ENCODE data around the gene ZC3H7B. TPM values are rescaled to one million over a fixed set of nuclear protein-coding genes. Genes with fewer than 3 reads are reported as not detected.

Gene ZC3H7B
- total RNA-seq, 6 experiments from 2014 or later, result 26.5 to 50.1 (median 42.7) TPM

GRCh38 chr22:41367039-41367679, 65.8 kb downstream of the ZC3H7B start:
- DNase-seq (peak; percentile 98 to 99 (median 98)), ATAC-seq (peak; percentile 88 to 94 (median 92))
- H3K27me3 ChIP-seq, result no peaks in the 10 kb centered on the region
- H3K4me3 ChIP-seq, result peak overlapping the region; percentile 40 to 71 (median 66)
- H3K9me3 ChIP-seq, result no peaks in the 10 kb centered on the region
- intact Hi-C loops (cut with DNase I), result no loop called here
- H3K27ac ChIP-seq, result peak overlapping the region in 2 of 3 donors; percentile 72 to 81
- H3K36me3 ChIP-seq, result no peaks in the 10 kb centered on the region
- H3K4me1 ChIP-seq, result peaks cover 0 to 25% (median 9%) of the 10 kb centered on the region in 4 donors
- TF ChIP-seq POLR2A (IDR thresholded peaks at IDR 0.05) (peak; percentile 85), CTCF (IDR thresholded peaks at IDR 0.05) (peak; percentile 13 to 45 (median 27))
- WGBS (ENCODE audit: insufficient coverage, low coverage, low lambda C conversion rate, missing lambda C conversion rate), result 0% methylated on average over 6 of the region's 21 CpGs

- H3K9me3 ChIP-seq, result no peaks in the 10 kb centered on the region
- no peak for TF ChIP-seq POLR2A (IDR thresholded peaks at IDR 0.05)
- peak in 1 of 4 donors; percentile 5 for TF ChIP-seq CTCF (IDR thresholded peaks at IDR 0.05)
- peak in 2 of 3 donors; percentile 74 to 77 for DNase-seq
- peak overlapping the region in 2 of 3 donors; percentile 72 to 81 for H3K27ac ChIP-seq
- ATAC-seq, result peak; percentile 36 to 60 (median 55)
- WGBS (ENCODE audit: insufficient coverage, low coverage, low lambda C conversion rate, missing lambda C conversion rate), result 60% methylated on average over 1 of the region's 18 CpGs
- no peaks in the 10 kb centered on the region for H3K27me3 ChIP-seq
- intact Hi-C loops (cut with DNase I), result no loop called here
- H3K36me3 ChIP-seq, result peaks cover 0 to 7% (median 0%) of the 10 kb centered on the region in 4 donors
- H3K4me1 ChIP-seq, result peaks cover 0 to 25% (median 9%) of the 10 kb centered on the region in 4 donors
- H3K4me3 ChIP-seq, result peak overlapping the region; percentile 40 to 71 (median 66)
Observed at GRCh38 chr22:41367680-41368542, 66.6 kb downstream of the ZC3H7B start.

GRCh38 chr22:41368543-41369423, 67.5 kb downstream of the ZC3H7B start:
- DNase-seq, result no peak

More at GRCh38 chr22:41368543-41369423, 67.5 kb downstream of the ZC3H7B start:
- ATAC-seq, result no peak
- Histone ChIP-seq H3K36me3 (peaks cover 0 to 7% (median 0%) of the 10 kb centered on the region in 4 donors), H3K27me3 (no peaks in the 10 kb centered on the region), H3K4me1 (peaks cover 0 to 25% (median 9%) of the 10 kb centered on the region in 4 donors), H3K27ac (peak overlapping the region in 2 of 3 donors; percentile 72 to 81), H3K4me3 (peak overlapping the region in 2 of 3 donors; percentile 66 to 71), H3K9me3 (no peaks in the 10 kb centered on the region)
- intact Hi-C loops (cut with DNase I), result no loop called here
- no peak for TF ChIP-seq CTCF (IDR thresholded peaks at IDR 0.05)
- no peak for TF ChIP-seq POLR2A (IDR thresholded peaks at IDR 0.05)
- no CpG with 5 or more reads among the region's 19 CpGs for WGBS (ENCODE audit: insufficient coverage, low coverage, low lambda C conversion rate, missing lambda C conversion rate)
